Uterus (tissue), 2 donors: ENCODE measurements around the gene RPAP2.

ENCODE experiments used
- POLR2A ChIP-seq, 2 donors: fragments of 450-650 bp; IDR thresholded peaks; one replicate each; pipeline ENCODE4 v1.6.1; 2016; ENCODE audit warnings: antibody characterized with exemption in 2 of 2, mild to moderate bottlenecking in 1 of 2, moderate library complexity in 1 of 2
- TF ChIP-seq, protein P1 (sequence below), 4 experiments: fragments of 200-600 bp in 2 of 4; fragments of 450-650 bp in 2 of 4; sonication (generic) in 2 of 4; IDR thresholded peaks; one replicate each; pipeline ENCODE4 v1.5.1; 2016 to 2019; ENCODE audit warnings: antibody characterized with exemption in 4 of 4, mild to moderate bottlenecking in 2 of 4, moderate library complexity in 1 of 4

DNA sequence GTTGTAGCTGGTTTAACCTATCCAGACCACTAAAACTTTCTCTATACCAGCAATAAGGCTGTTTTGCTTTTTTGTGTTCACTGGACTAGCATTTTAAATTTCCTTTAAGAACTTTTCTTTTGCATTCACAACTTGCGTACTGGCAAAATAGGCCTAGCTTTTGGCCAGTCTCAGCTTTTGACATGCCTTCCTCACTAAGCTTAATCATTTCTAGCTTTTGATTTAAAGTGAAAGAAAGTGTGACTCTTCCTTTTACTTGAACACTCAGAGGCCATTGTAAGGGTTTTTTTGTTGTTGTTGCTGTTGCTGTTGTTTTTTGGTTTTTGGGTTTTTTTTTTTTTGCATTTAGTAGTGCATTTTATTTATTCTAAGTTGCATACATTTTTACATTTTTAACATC lies 15.2 kb downstream of the RPAP2 start:
- TF ChIP-seq, protein P1, sequence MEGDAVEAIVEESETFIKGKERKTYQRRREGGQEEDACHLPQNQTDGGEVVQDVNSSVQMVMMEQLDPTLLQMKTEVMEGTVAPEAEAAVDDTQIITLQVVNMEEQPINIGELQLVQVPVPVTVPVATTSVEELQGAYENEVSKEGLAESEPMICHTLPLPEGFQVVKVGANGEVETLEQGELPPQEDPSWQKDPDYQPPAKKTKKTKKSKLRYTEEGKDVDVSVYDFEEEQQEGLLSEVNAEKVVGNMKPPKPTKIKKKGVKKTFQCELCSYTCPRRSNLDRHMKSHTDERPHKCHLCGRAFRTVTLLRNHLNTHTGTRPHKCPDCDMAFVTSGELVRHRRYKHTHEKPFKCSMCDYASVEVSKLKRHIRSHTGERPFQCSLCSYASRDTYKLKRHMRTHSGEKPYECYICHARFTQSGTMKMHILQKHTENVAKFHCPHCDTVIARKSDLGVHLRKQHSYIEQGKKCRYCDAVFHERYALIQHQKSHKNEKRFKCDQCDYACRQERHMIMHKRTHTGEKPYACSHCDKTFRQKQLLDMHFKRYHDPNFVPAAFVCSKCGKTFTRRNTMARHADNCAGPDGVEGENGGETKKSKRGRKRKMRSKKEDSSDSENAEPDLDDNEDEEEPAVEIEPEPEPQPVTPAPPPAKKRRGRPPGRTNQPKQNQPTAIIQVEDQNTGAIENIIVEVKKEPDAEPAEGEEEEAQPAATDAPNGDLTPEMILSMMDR (IDR thresholded peaks at IDR 0.05), result no peak
- no peak for TF ChIP-seq POLR2A (IDR thresholded peaks at IDR 0.05)
